ENCODE data around the gene FDXR.

The FDXR gene

DNA sequence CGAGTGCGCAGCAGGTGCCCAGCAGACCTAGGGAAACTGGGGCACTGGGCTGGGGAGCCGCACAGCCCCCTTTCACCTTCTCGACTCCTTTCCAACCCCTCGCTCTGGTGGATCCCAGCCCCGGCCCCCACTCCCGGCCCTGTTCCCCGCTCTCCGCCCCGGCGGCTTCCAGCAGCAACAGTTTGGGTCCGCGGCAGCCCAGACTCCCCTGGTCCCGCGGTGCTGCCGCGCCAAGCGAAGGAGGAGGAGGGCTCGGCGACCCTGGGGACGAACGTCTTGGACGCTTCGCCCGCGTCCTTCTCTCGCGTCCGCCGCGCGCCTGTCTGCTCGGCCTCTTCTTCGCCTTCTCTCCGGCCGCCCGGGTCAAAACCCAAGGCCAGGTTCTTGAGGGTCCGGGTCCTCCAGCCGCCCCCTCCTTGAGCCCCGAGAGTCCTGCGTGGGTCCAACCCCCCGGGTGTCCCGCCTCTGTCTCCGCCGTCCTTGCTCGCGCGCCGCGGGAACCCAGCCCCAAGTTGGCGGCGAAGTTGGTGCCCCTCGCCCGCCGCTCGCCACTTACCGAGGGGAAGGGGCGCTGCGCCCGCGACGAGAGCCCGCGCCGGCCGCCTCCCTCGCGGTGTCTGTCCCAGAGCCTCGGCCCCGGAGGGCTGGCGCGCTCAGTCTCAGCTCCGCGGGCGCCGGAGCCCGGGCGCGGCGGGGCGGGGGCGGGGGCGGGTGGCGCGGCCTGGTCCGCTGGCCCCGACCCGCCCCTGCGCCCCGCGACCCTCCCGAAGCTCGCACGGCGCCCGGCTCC lies 11.7 kb downstream of the FDXR start:
- no peak overlapping the region for H3K4me3 ChIP-seq (replicated peaks; ENCODE audit: low read depth, low read length)
- TF ChIP-seq, protein P1, sequence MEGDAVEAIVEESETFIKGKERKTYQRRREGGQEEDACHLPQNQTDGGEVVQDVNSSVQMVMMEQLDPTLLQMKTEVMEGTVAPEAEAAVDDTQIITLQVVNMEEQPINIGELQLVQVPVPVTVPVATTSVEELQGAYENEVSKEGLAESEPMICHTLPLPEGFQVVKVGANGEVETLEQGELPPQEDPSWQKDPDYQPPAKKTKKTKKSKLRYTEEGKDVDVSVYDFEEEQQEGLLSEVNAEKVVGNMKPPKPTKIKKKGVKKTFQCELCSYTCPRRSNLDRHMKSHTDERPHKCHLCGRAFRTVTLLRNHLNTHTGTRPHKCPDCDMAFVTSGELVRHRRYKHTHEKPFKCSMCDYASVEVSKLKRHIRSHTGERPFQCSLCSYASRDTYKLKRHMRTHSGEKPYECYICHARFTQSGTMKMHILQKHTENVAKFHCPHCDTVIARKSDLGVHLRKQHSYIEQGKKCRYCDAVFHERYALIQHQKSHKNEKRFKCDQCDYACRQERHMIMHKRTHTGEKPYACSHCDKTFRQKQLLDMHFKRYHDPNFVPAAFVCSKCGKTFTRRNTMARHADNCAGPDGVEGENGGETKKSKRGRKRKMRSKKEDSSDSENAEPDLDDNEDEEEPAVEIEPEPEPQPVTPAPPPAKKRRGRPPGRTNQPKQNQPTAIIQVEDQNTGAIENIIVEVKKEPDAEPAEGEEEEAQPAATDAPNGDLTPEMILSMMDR (IDR thresholded peaks at IDR 0.05; ENCODE audit: low read depth, low read length, missing control alignments): no peak

DNA sequence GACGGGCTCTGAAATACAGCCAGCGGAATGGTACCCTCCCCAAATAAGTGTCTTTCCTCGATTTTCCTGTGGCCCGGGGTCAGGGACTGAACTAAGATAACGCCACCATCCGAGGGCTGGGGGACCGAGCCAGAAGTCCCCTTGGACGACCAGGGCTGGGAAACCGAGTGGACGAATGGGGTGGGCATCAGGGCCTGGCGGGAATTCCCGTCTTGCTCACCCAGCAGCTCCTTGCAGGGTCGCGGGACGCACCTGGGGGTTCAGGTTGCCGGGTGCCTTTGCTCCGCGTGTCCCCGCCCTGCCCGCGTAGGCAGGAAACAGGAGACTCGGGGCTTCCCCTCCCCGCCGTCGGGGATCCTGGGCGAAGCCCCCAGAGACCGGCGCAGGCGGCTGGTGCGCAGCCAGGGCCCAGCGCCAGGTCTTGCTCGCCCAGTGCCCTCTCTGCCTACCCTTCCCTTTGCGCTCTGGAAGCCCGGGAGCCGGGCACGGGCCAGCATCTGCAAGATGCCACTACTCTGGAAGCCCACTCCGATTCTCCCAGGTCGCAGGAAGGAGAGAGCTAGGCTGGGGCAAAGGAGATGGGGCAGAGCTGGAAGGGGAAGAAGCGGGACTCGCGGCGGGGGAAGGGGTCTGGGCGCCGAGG lies 12.4 kb downstream of the FDXR start:
- no peak for DNase-seq (ENCODE audit: extremely low read depth, low read depth)
- TF ChIP-seq, protein P1 (IDR thresholded peaks at IDR 0.05; ENCODE audit: low read depth, low read length, missing control alignments): no peak
- no peak overlapping the region for H3K4me3 ChIP-seq (replicated peaks; ENCODE audit: low read depth, low read length)

More for the DNA sequence above, 11.7 kb downstream of the FDXR start:
- no peak for DNase-seq (ENCODE audit: extremely low read depth, low read depth)

DNA sequence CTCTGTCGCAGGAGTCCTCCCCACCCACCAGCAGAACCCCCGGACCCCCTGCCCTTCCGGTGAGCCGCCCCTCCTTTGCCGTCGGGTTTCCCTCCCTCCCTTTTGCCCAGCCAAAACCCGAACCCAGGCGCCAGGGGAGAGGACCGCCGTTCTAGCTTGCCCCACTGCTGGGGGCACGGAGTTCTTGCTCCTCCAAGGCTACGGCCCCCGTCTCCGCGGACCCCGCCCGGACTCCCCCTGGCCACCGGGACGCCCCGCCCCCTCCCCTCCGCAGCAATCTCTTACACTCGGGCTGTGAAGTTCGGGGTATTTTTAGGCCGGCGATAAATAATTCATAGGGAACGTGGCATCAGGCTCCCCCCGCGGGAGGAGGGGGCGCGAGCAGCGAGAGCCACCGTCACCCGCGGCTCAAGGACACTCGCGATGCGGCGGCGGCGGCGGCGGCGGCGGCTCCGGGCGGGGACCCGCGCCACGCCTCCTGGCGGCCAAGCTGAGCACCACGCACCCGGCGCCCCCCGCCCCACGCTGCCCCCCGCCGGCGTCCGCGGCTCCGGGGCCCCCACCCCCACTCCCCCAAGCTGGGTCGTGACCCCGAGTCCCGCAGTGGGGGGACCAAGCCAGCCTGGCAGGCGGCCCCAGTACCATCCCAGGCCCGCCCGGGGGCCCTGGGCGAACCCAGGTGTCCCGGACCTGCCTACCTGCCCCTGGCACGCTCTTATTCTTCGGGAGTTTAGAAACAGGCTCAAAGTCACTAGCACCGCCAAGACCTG lies 13.2 kb downstream of the FDXR start, which contains the start of gene GRIN2C:
GRIN2C (minus strand) TSS at position 427 of the 770 bp plus-strand sequence. CDS start 4,793 bp downstream, outside the sequence.
- no peak for DNase-seq (ENCODE audit: extremely low read depth, low read depth)
- TF ChIP-seq, protein P1 (IDR thresholded peaks at IDR 0.05; ENCODE audit: low read depth, low read length, missing control alignments): no peak

DNA sequence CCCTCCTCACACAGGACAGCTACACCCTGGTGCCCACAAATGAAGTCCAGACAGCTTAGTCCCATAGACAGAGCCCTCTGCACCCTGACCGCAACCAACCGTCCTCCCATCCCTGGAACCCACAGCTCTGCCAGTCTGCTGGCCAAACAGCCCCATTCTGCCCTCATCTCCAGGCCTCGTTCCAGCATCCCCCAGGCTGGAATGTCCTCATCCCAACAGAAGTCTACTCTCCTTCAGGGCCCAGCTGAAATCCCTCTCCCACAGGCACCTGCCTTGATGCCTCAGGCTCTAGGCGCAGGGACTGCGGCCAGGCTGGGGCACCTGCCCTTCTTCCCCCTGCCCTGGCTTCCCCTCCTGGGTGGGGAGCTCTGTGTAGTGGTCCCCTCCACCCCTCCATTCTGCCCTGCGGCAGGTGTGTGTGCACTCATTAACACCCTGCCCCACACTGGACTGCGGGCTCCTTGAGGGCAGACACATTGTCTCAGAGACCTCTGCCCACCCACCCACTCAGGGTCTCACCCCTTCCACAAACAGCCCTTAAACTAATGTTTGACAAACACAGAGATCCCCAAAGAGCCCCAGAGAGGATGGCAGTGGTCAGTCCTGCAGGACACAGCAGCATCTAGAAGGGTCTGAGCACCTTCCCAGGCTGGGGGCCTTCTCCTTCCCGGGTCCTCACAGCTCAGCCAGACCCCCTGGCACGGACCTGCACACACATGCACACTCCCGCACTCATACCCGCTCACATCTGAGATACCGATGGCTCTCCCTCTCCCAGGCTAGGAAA lies 13.9 kb downstream of the FDXR start:
- DNase-seq (ENCODE audit: extremely low read depth, low read depth): no peak
- TF ChIP-seq, protein P1 (IDR thresholded peaks at IDR 0.05; ENCODE audit: low read depth, low read length, missing control alignments): no peak
- no peak overlapping the region for H3K4me3 ChIP-seq (replicated peaks; ENCODE audit: low read depth, low read length)

More for the DNA sequence above, 13.2 kb downstream of the FDXR start, which contains the start of gene GRIN2C:
- no peak within 1 kb of the TSS for H3K4me3 ChIP-seq (replicated peaks; ENCODE audit: low read depth, low read length)

DNA sequence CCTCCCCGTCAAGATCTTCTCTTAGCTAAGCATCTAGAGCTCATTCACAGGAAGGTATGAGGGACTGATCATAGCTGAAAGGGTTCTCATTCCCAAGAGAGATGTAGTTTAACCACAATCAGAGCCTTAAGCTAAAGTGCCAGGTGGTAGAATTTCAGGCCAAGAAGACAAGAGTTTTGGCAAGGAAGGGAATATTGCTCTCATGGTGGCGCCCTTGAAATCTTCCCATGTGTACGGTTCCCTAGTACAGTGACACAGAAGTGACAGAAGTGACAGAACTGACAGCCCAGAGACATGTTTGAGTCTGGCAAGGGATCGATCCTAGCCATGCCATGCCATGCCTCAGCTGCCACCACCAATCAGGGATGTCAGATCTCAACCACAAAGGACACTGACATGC lies 15.6 kb downstream of the FDXR start:
- no peak for DNase-seq (ENCODE audit: extremely low read depth, low read depth)
- TF ChIP-seq, protein P1 (IDR thresholded peaks at IDR 0.05; ENCODE audit: low read depth, low read length, missing control alignments): no peak
- H3K4me3 ChIP-seq (replicated peaks; ENCODE audit: low read depth, low read length): no peak overlapping the region

DNA sequence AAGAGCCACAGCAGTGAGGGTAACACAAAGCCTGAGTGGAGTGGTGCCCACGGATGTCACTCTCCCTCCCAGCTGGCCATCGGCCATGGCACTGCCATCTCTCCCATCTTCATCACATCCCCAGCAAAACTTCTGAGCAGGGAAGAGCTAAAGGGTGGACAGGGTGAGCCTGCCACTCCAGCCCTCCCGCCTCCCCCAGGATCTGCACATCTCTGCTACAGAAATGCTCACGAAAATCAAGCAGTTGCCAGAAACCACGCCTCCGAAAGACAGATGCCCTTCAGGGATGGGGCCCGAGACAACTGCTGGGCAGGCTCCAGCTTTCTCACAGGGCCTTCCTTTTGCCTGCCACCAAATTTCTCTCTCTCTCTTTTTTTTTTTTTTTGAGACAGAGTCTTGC lies 16.7 kb downstream of the FDXR start:
- TF ChIP-seq, protein P1 (IDR thresholded peaks at IDR 0.05; ENCODE audit: low read depth, low read length, missing control alignments): no peak
- no peak overlapping the region for H3K4me3 ChIP-seq (replicated peaks; ENCODE audit: low read depth, low read length)
- no peak for DNase-seq (ENCODE audit: extremely low read depth, low read depth)

All from HFF-Myc (cell line).